Stimulated activated CD4-positive, alpha-beta T cell treated with anti-CD3 and anti-CD28 coated beads, Interleukin-4, amount 100 ng/mL, for 48 hours (primary cell): ENCODE measurements around the gene LMLN.
"Not testable (repeated sequence)": the region's sequence is repeated elsewhere in the genome, so short reads cannot be mapped to it uniquely, and the experiment has no call there.

Experiments used
- DNase-seq, 2 donors: peaks; one replicate each; pipeline ENCODE4 v3.0.0-alpha.2; 2020; ENCODE audit warnings: low read depth in 2 of 2

LMLN gene

DNA sequence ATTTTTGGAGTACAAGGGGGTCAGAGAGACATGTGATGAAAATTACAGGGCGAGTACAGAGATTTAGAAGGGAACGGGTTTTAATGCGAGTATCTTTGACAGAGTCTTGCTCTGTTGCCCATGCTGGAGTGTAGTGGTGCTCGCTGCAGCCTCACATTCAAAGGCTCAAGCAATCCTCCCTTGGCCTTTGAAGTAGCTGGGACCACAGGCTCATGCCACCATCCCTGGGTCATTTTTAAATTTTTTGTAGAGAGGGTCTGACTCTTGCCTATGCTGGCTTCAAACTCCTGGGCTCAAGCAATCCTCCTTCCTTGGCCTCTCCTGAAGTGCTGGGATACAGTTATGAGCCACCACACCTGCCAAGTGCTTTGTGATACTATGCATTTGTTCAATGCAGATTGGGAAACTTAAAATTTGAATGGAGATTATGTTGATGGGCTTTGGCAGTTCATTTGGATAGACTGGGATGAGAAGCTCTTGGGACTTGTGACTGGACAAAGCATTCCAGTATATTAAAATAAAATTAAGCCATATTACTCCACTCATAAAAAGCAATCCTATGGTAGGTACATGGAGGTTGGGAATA is 4.0 kb upstream of the LMLN start:
- no peak for DNase-seq

DNA sequence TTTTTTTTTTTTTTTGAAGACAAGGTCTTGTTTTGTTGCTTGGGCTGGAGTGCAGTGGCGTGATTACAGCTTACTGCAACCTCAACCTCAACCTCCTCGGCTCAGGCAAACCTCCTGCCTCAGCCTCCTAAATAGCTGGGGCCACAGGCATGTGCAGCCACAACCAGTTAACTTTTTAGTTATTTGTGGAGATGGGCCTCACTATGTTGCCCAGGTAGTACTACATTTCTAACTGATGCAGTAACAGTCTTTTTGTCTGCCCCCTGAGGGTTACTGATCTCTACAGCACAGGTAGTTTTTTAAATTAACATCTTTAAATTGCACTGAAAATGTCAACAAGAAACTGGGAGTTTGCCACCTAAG is 3.4 kb upstream of the LMLN start:
- no peak for DNase-seq

DNA sequence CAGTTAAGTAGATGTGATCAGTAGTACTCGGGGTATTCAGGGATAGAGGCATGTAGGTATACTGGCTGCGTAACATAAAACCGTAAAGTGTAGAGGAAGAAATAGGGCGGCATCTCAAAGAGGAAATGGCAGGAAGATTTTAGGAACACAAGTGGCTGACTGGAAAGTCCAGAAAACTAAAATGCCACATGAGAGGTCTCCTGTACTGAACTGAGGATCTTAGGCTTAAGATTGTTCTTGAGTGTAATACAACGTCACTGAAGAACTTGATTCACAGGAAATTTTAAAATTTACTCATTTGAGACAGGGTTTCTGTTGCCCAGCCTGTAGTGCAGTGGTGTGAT is 2.3 kb upstream of the LMLN start:
- no peak for DNase-seq

DNA sequence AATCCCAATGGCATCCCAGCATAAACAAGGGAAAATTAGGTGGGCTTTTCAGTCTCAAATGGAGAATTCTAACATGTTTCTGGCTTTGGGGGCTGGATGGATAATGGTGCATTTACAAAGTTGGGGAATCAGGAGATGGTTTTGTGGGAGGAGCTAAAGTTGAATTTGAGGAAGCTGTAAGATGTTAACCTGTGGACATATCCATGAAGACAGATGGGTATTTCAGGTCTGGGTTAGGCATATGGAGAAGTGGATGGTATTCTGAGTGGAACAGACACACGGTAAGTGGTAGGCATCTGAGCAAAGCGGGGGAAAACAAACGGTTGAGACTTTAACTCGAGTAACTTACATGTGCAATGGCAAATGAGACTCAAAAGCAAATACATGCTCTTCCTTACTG is 1.7 kb upstream of the LMLN start:
- no peak for DNase-seq

DNA sequence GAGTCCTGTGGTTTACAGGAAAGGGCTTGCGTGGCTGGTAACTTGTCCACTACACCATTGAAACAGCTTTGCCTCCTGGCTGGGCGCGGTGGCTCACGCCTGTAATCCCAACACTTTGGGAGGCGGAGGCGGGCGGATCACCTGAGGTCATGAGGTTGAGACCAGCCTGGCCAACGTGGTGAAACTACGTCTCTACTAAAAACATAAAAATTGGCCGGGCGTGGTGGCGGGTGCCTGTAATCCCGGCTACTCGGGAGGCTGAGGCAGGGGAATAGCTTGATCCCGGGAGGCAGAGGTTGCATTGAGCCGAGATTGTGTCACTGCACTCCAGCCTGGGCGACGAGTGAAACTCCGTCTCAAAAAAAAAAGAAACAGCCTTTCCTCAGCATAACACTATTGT is 1.2 kb upstream of the LMLN start:
- DNase-seq: not testable (repeated sequence)

DNA sequence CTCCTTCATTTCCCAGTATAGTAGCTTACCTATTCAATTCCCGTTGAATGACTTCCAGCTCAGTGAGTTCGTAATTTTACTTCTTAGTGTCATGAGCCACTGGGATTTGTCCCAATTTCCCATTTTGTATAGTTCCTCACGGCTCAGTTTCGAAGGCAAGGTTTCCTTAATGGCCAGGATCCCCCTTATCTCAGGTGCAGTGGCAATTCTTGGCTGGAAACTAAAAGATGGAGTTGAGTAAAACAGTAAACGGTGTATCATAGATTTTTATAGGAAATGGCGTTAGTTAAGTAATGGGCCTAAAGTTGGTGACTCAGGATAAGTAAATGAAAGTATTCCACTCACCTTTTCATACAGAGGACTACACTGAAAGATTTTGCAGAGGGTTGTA is 522 bp upstream of the LMLN start:
- no peak for DNase-seq

DNA sequence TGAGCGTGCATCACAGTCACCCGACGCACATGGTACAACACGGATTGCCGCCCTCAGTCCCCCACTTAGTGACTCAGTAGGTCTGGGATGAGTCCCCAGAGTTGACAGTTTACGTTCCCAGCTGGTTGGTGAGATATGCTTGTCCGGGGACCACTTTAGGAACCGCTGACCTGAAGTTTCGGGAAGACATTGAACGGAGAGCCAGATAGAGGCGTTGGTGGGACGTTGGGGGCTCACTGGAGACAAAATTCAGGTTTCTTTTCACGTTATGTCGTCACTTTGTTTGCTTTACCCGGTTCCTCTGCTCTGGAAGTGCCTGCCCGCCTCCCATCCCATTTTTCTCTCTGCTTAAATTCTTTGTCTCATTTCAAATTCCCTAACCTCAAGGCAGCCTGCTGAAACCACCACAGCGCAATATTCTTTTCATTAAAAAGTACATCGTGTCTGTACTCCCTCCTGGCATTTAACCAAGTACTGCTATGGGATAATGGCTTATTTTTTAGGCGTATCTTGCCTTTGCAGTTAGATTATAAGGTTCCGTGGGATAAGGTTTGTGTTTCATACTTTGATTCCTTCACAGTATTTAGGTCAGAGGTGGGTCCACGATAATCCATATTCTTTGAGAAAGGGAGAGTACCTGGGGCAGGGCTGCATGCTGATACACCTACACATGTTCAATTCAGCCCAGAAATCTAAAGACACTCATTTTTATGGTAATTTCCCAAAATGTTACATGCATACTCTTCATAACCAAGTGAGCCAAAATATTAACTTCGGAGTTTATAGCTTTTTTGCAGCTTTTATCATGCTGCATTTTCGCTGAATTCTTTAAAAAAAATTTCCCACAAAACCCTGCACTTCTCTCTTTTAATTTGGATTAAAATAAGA is 921 bp downstream of the LMLN start:
- DNase-seq: peak in 1 of 2 donors; percentile 37

DNA sequence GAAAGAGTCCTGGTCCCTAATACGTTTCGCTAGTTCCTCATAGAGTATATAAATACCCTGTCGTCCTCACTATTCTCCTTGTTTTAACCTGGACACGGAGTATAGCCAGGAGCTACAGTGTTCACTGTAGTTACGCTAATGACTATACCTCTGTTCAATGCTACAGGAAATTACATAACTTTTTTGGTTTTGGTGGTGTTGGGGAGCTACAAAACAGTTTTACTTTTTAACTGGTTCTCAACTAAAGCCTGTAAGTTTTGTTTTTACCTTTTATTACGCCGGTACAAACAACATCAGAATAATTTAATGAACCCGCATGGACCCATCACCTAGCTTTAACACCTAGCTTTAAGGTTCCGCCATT is 1.5 kb downstream of the LMLN start:
- no peak for DNase-seq

DNA sequence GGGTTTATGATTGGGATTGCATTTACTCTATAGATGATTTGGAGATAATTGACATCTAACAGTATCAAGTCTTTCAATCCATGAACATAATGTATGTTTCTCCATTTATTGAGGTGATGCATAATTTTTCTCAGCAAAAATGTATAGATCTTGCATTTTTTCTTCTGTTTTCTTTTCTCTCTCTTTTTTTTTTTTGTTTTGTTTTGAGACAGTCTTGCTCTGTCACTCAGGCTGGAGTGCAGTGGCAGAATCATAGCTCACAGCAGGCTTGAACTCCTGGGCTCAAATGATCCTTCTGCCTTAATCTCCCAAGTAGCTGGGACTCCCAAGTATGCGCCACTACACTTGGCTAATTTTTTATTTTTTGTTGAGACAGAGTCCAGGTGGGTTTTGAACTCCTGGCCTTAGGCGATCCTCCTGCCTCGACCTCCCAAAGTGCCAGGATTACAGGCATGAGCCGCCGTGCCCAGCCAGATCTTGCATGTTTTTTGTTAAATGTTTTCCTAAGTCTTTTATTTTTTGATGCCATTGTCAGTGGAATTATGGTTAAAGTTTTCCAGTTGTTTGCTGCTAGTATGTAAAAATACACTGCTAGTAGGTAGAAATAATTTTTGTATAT is 3.1 kb downstream of the LMLN start:
- DNase-seq: no peak

DNA sequence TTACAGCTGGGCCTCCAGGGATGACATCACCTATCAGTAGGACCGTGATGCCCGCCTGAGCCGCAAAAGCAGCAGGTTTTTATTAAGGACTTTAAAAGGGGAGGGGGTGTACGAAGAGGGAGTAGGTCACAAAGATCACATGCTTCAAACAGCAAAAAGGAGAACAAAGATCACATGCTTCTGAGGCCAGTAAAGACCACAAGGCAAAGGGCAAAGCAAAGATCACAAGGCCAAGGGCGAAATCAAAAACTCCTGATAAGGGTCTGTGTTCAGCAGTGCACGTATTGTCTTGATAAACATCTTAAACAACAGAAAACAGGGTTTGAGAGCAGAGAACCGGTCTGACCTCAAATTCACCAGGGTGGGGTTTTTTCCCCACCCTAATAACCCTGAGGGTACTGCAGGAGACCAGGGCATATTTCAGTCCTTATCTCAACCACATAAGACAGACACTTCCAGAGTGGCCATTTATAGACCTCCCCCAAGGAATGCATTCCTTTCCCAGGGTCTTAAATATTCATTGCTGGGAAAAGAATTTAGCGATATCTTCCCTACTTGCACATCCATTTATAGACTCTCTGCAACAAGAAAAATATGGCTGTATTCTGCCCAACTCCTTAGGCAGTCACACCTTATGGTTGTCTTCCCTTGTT is 7.4 kb downstream of the LMLN start:
- DNase-seq: not testable (repeated sequence)

DNA sequence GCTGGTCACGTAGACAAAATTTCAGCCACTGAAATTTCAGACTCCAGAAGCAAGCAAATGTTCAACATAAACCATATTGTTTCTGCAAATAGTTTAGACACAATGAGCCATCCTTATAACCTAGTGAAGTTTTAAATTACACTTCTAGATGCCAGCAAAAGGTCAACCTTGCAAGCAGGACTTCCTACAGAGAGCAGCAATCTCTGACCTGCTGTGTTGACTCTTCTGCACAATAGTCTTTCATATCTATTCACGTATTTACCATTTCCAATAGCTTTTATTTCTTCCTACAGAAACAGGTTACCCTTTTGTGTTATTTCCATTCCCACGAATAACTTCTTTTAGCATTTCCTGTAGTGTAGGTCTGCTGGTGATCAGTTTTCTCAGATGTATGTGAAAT is 10.6 kb downstream of the LMLN start:
- DNase-seq: no peak

DNA sequence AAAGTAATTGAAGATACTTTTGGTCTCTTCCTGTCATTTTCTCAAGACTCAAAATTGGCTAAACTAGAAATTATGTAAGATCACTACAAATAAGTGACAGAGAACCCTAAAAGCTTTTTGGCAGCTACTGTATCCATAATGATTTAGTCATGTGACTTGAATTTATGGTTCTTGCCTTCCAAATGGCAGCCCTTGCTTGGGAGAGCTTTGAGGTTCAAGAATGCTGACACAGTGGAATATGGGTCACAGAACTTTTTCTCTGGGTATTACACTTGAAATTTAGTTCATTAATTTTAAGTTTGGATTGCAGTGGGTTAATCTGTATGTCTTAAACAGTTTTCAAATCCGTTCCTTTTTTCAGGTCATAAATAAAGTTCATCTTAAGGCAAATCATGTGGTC is 14.0 kb downstream of the LMLN start:
- no peak for DNase-seq

DNA sequence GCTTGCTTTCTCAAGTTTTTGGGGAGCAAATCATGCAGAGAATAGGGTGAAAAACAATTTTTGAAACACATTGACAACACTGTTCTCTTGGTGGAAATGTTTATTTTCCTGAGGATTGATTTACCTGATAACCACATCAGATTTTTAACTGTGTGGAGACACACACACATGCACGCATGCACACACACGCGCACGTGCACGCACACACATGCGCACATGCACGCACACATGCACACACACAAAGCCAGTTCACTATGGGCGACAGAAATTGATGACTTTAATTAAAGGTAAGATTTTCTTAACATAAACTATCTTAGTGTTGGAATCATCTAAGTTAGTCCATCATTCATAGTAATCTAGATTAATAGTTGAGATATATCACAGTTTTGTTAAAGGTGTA is 15.3 kb downstream of the LMLN start:
- DNase-seq: no peak

DNA sequence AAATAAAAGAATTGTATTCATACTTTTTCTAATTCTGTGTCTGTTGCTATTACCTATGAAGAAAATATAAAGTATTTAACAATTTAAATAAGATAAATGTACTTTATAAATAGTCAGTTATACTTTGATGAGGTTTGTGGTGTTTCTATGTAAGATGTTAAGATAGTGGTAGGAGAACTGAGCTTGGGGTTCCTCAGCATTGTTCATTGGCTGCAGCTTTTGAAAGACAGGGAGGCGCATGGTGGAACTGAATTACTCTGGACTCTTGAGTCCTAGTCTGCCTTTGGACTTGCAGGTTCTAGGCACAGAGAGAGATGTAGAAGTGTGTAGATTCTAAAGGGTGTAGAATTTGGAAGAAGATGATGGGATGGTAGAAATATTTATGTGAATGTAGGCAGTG is 23.1 kb downstream of the LMLN start:
- DNase-seq: no peak

DNA sequence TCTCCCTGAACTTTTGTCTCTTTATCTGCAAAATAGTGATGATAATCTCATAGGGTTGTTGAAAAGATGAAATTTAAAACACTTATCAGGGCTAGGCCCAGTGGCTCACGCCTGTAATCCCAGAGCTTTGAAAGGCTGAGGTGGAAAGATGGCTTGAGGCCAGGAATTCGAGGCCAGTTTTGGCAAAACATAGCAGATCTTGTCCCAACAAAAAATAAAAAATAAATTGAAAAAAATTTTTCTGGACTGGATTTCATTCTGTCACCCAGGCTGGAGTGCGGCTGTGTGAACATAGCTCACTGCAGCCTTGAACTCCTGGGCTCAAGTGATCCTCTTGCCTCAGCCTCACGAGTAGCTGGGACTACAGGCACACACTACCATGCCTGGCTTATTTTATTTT is 29.6 kb downstream of the LMLN start:
- DNase-seq: no peak

DNA sequence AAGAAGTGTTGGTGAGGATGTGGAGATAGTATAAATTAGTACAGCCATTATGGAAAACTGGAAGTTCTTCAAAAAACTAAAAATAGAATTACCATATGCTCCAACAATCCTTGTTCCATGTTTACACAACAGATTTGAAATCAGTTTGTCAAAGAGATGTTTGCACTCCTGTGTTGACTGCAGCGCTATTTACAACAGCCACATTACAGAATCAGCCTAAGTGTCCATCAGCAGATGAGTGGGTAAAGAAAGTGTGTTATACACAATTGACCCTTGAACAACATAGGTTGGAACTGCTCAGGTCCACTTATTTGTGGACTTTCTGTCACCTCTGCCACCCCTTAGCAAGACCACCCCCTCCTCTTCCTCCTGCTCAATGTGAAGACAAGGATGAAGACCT is 34.7 kb downstream of the LMLN start:
- DNase-seq: no peak

DNA sequence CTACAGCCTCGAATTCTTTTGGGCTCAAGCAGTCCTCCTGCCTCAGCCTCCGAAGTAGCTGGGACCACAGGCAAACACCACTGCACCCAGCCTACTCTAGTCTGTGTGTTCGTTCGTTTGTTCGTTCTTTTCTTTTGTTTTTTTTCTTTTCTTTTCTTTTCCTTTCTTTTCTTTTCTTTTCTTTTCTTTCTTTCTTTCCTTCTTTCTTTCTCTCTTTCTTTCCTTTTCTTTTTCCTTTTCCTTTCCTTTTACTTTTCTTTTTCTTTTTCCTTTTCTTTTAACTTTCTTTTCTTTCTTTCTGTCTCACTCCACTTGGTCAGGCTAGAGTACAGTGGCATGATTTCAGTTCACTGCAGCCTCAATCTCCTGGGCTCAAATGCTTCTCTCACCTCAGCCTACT is 36.8 kb downstream of the LMLN start:
- DNase-seq: no peak

DNA sequence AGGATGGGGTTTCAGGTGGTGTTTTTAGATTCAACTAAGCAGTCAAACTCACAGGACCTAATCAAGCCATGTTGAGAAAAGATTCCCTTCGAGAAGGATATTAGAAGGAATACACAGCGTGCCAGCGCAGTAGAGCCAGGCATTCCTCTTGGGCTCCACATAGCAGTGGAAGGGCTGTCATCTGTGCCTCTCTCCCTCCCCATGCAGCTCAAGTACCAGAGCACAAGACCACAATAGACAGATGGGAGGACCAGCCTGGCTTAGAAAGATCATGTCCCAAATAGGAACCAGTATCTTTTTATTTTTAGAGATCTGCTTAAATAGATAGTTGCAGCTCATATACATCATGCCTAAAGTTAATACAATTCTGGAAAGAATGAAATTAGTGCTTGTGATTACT is 37.9 kb downstream of the LMLN start:
- no peak for DNase-seq

DNA sequence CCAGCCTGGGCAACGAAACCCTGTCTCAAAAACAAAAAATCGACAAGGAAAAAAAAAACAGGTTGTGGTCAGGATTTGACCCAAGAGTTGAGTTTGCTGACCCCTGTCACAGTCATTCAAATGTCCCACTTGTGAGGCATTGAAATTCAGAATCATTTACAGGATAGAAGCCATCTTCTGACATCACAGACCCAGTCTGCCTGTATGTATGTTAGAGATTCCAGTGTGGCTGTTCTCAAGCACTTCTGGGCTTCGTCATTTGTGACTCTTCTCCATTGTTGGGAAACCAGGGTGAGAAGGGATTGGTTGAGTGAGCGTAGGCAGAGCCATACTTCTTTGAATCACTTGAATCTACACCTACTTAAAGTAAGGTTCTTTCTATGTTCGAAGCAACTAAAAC is 57.1 kb downstream of the LMLN start:
- DNase-seq: no peak

DNA sequence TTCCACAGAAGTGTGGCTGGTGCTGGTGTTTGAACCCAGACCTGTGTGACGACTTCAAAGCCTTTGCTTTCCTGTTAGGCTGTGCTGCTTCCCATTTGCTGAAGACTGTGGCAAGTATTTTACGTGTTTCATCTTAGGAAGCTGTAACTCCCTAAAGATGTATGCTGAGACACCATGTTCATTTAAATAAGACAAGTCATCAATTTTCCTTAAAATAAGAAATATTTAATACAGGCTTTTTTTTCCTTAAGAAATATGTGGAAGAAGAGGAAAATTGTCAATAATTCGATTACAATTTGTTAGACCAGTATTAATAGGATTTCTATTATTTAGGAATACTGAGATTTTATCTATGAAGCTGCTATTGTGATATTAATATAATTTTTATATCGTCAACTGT is 58.4 kb downstream of the LMLN start:
- no peak for DNase-seq

DNA sequence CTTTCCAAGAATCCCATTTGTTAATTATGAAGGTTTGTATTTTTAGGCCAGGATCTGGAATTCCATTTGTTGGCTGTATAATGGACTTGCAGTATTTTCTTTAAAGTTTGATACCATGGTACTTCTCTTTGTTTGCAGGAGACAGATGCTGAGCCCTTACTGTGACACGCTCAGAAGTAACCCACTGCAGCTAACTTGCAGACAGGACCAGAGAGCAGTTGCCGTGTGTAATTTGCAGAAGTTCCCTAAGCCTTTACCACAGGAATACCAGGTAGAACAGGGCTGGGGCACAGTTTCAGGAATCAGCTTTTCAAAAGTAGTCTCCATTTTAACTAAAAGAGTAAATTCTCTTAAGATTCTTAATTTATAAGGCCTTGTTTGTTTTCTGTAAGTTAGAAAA is 59.1 kb downstream of the LMLN start:
- no peak for DNase-seq

DNA sequence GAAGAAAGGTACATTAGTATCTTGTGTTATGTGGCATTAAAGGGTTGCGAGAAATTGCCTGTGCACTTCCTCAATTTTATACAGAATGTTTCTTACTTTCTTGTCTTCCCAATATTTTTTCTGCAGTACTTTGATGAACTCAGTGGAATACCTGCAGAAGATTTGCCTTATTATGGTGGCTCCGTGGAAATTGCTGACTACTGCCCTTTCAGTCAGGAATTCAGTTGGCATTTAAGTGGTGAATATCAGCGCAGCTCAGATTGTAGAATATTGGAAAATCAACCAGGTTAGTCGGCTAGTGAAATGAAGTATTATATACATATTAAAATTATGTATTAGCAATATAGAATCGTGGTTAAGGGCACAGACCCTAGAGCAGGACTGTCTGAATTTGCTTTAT is 61.3 kb downstream of the LMLN start:
- no peak for DNase-seq

DNA sequence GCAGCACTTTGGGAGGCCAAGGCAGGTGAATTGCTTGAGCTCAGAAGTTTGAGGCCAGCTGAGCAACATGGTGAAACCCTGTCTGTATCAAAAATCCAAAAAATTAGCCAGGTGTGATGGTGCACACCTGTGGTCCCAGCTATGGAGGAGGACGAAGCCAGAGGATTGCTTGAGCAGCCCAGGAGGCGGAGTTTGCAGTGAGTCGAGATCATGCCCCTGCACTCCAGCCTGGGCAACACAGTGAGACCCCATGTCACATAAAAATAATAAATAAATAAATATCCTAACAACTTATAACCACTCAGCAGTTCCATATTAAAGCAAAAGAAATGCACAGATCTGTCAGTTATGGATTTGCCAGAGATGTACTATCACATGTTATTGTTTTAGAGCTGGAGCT is 62.6 kb downstream of the LMLN start:
- DNase-seq: no peak
